Tibial artery (tissue), 4 donors: ENCODE measurements around the gene RASAL1.

Experiments used
- DNase-seq, 2 donors: peaks; one replicate each; pipeline ENCODE4 v3.0.0-alpha.2; 2019
- H3K27ac ChIP-seq, 2 donors: fragments of 200-600 bp; sonication (generic) in 1 of 2; 1 replicate in 1 of 2; 2 replicates in 1 of 2; pipeline ENCODE4 v1.5.1; 2018 to 2019; ENCODE audit warnings: mild to moderate bottlenecking in 1 of 2
- H3K27me3 ChIP-seq, 2 donors: fragments of 200-600 bp; sonication (generic) in 1 of 2; one replicate each; pipeline versions ENCODE4 v1.5.1 to v1.6.0; 2016 to 2019
- H3K36me3 ChIP-seq, 3 donors: fragments of 200-600 bp; sonication (generic) in 2 of 3; one replicate each; pipeline ENCODE4 v1.5.1; 2016 to 2019; ENCODE audit warnings: mild to moderate bottlenecking in 2 of 3
- H3K4me1 ChIP-seq, 4 donors: fragments of 200-600 bp; sonication (generic) in 2 of 4; 1 replicate in 3 of 4; 2 replicates in 1 of 4; pipeline ENCODE4 v1.5.1; 2016 to 2019
- H3K4me3 ChIP-seq, 2 donors: fragments of 200-600 bp; sonication (generic) in 1 of 2; 1 replicate in 1 of 2; 2 replicates in 1 of 2; pipeline ENCODE4 v1.5.1; 2018 to 2019; ENCODE audit warnings: mild to moderate bottlenecking in 2 of 2
- H3K9me3 ChIP-seq, 3 donors: fragments of 200-600 bp; sonication (generic) in 1 of 3; one replicate each; pipeline ENCODE4 v1.5.1; 2016 to 2019
- intact Hi-C: fragments of 100-400 bp; cut with DNase I; formaldehyde crosslinking; loops from one replicate; pipeline ENCODE4 v1.15.0; 2023; ENCODE audit warnings: low total_unique reads
- TF ChIP-seq, protein P1 (sequence below), 2 experiments: fragments of 200-600 bp in 1 of 2; fragments of 450-650 bp in 1 of 2; IDR thresholded peaks; one replicate each; pipeline ENCODE4 v1.5.1; 2017 to 2019; ENCODE audit warnings: antibody characterized with exemption in 2 of 2, mild to moderate bottlenecking in 1 of 2, moderate library complexity in 1 of 2

RASAL1 gene

GRCh38 chr12:113064395-113065125, 71.0 kb downstream of the RASAL1 start:
- Histone ChIP-seq H3K27me3 (peaks cover 0 to 66% of the 10 kb centered on the region in 2 donors), H3K4me3 (no peak overlapping the region), H3K36me3 (no peaks in the 10 kb centered on the region), H3K27ac (no peak overlapping the region), H3K9me3 (no peaks in the 10 kb centered on the region), H3K4me1 (no peaks in the 10 kb centered on the region)
- TF ChIP-seq, protein P1, sequence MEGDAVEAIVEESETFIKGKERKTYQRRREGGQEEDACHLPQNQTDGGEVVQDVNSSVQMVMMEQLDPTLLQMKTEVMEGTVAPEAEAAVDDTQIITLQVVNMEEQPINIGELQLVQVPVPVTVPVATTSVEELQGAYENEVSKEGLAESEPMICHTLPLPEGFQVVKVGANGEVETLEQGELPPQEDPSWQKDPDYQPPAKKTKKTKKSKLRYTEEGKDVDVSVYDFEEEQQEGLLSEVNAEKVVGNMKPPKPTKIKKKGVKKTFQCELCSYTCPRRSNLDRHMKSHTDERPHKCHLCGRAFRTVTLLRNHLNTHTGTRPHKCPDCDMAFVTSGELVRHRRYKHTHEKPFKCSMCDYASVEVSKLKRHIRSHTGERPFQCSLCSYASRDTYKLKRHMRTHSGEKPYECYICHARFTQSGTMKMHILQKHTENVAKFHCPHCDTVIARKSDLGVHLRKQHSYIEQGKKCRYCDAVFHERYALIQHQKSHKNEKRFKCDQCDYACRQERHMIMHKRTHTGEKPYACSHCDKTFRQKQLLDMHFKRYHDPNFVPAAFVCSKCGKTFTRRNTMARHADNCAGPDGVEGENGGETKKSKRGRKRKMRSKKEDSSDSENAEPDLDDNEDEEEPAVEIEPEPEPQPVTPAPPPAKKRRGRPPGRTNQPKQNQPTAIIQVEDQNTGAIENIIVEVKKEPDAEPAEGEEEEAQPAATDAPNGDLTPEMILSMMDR (IDR thresholded peaks at IDR 0.05) = no peak
- intact Hi-C loops = no loop called here
- DNase-seq = no peak

DNA sequence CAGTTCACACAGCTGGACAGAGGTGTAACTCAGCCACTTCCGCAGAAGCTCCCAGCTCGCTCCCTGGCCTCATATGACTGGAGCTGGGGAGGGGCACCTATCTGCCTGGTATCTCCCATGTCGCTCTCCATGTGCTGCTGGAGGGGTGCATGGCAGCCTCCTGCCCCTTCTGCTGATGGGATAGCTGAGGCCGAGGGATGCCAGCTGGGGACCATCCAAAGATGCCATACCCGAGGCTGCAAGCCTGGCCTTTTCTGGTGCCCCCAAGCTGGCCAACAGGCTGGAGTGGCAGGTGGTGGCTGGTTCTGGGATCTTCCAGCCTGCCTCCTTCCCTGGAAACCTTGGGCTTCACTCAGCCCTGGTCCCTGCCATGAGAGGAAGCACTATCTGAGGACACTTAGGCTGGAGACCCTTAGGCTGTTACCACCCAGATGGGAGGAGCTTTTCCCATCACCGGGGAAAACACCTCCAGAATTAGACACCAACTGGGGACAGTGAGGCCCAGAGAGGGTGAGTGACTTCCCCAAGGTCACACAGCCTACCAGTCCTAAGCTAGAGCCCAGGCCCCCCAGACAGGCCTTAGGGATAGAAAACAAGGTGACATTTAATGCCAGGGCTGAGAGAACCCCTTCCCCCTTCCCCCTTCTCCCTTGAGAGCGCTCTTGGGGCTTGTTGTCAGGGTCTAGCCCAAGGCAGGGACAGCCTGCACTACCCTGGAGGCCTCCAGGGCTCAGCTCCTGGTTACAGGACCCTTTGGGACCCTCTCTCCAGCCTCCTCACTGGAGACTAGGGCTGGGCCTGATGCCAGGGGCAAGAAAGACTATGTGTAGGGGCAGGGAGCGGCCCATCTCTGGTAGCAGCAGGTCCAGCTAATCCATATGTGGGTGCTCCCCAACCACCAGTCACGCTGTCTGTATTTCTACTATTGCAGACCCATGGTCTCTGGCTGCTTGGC, 71.9 kb downstream of the RASAL1 start:
- no peak for DNase-seq
- Histone ChIP-seq H3K4me1 (no peaks in the 10 kb centered on the region), H3K27me3 (peaks cover 0 to 74% of the 10 kb centered on the region in 2 donors), H3K27ac (no peak overlapping the region), H3K4me3 (no peak overlapping the region), H3K9me3 (no peaks in the 10 kb centered on the region), H3K36me3 (no peaks in the 10 kb centered on the region)
- TF ChIP-seq, protein P1 (IDR thresholded peaks at IDR 0.05) = no peak
- intact Hi-C loops = no loop called here

GRCh38 chr12:113062502-113063395, 72.8 kb downstream of the RASAL1 start:
- intact Hi-C loops = no loop called here
- H3K4me1 ChIP-seq = no peaks in the 10 kb centered on the region
- H3K27ac ChIP-seq = no peak overlapping the region
- H3K9me3 ChIP-seq = no peaks in the 10 kb centered on the region
- H3K27me3 ChIP-seq = peaks cover 0 to 83% of the 10 kb centered on the region in 2 donors
- H3K4me3 ChIP-seq = no peak overlapping the region
- TF ChIP-seq, protein P1 (IDR thresholded peaks at IDR 0.05) = no peak
- H3K36me3 ChIP-seq = no peaks in the 10 kb centered on the region
- DNase-seq = no peak

DNA sequence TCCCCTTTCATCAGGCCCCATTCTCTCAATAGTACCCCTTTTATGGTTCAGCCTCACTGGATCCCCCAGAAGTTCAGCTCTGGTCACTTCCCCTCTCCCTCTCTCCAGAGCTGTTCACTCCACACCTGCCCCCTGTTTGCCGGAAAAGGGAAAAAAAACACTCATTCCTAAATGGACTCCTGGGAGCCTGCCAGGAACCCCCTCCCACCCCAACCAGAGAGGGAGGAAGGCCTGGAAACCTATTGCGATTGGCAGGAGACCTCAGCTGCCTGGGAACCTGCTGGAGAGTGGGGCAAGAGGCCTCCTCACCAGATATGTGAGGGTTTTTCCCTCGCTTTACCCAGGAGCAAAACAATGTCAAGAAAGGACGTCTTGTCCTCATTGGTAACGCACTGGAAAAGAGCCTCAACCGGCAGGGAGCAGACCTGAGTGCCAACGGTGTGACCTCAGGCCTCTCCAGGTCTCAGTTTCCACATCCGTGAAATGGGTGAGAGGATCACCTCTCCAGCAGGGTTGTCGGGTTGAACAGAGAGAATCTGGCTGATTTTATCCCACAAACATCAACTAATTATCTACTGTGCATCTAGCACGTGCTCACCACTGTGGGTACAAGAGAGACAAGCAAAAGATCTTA, 74.4 kb downstream of the RASAL1 start:
- DNase-seq = no peak
- TF ChIP-seq, protein P1 (IDR thresholded peaks at IDR 0.05) = no peak
- Histone ChIP-seq H3K9me3 (no peaks in the 10 kb centered on the region), H3K4me3 (no peak overlapping the region), H3K27me3 (peaks cover 0 to 90% of the 10 kb centered on the region in 2 donors), H3K4me1 (peaks cover 0 to 12% (median 12%) of the 10 kb centered on the region in 4 donors), H3K36me3 (no peaks in the 10 kb centered on the region), H3K27ac (no peak overlapping the region)
- intact Hi-C loops = no loop called here
